ENCODE data around the gene FRMD1.

FRMD1 gene

GRCh38 chr6:168029459-168030217 is 49.4 kb downstream of the FRMD1 start:
- ATAC-seq, result no peak
- peaks cover 44% of the 10 kb centered on the region for H3K27me3 Mint-ChIP-seq
- DNase-seq, result no peak

GRCh38 chr6:168028181-168028580 is 50.8 kb downstream of the FRMD1 start:
- DNase-seq, result no peak
- Mint-ChIP-seq H3K27me3 (peaks cover 33% of the 10 kb centered on the region), H3K4me1 (no peaks in the 10 kb centered on the region), H3K9me3 (no peaks in the 10 kb centered on the region), H3K27ac (no peak overlapping the region), H3K4me3 (no peak overlapping the region)
- ATAC-seq, result no peak

More at GRCh38 chr6:168029459-168030217, 49.4 kb downstream of the FRMD1 start:
- Mint-ChIP-seq H3K9me3 (no peaks in the 10 kb centered on the region), H3K4me3 (no peak overlapping the region), H3K27ac (no peak overlapping the region), H3K4me1 (peaks cover under 1% of the 10 kb centered on the region)

- Mint-ChIP-seq H3K27ac (no peak overlapping the region), H3K4me3 (no peak overlapping the region), H3K4me1 (no peaks in the 10 kb centered on the region), H3K9me3 (no peaks in the 10 kb centered on the region), H3K27me3 (peaks cover 32% of the 10 kb centered on the region)
- DNase-seq (no peak), ATAC-seq (no peak)
These were observed 51.5 kb downstream of the FRMD1 start for GRCh38 chr6:168027521-168027920.

- DNase-seq, result no peak
- H3K9me3 Mint-ChIP-seq, result no peaks in the 10 kb centered on the region
- no peak overlapping the region for H3K4me3 Mint-ChIP-seq
- H3K27ac Mint-ChIP-seq, result no peak overlapping the region
- H3K4me1 Mint-ChIP-seq, result no peaks in the 10 kb centered on the region
- ATAC-seq, result no peak
- peaks cover 29% of the 10 kb centered on the region for H3K27me3 Mint-ChIP-seq
These were observed 52.1 kb downstream of the FRMD1 start for GRCh38 chr6:168026925-168027324.

- H3K4me1 Mint-ChIP-seq, result no peaks in the 10 kb centered on the region
- no peak overlapping the region for H3K4me3 Mint-ChIP-seq
- peaks cover 23% of the 10 kb centered on the region for H3K27me3 Mint-ChIP-seq
- DNase-seq (no peak), ATAC-seq (no peak)
- H3K9me3 Mint-ChIP-seq, result no peaks in the 10 kb centered on the region
- no peak overlapping the region for H3K27ac Mint-ChIP-seq
These were observed 52.9 kb downstream of the FRMD1 start for GRCh38 chr6:168025831-168026710.

- no peak for DNase-seq
These were observed 54.0 kb downstream of the FRMD1 start for GRCh38 chr6:168024951-168025510.

GRCh38 chr6:168022488-168023321 is 56.3 kb downstream of the FRMD1 start:
- H3K4me1 Mint-ChIP-seq, result no peaks in the 10 kb centered on the region
- no peak overlapping the region for H3K27ac Mint-ChIP-seq

More at GRCh38 chr6:168024951-168025510, 54.0 kb downstream of the FRMD1 start:
- no peaks in the 10 kb centered on the region for H3K4me1 Mint-ChIP-seq
- no peaks in the 10 kb centered on the region for H3K9me3 Mint-ChIP-seq
- no peak for ATAC-seq
- H3K27me3 Mint-ChIP-seq, result peaks cover 23% of the 10 kb centered on the region
- H3K27ac Mint-ChIP-seq, result no peak overlapping the region
- H3K4me3 Mint-ChIP-seq, result no peak overlapping the region

GRCh38 chr6:168021581-168021980 is 57.4 kb downstream of the FRMD1 start:
- Mint-ChIP-seq H3K27me3 (peaks cover 20% of the 10 kb centered on the region), H3K4me3 (no peak overlapping the region), H3K4me1 (no peaks in the 10 kb centered on the region), H3K27ac (no peak overlapping the region), H3K9me3 (peaks cover 5 to 10% of the 10 kb centered on the region in 2 donors)
- no peak for DNase-seq
- ATAC-seq, result no peak

More at GRCh38 chr6:168022488-168023321, 56.3 kb downstream of the FRMD1 start:
- peaks cover 5 to 10% of the 10 kb centered on the region in 2 donors for H3K9me3 Mint-ChIP-seq
- H3K4me3 Mint-ChIP-seq, result no peak overlapping the region
- no peak for ATAC-seq
- no peak for DNase-seq
- H3K27me3 Mint-ChIP-seq, result peaks cover 18% of the 10 kb centered on the region

- H3K27me3 Mint-ChIP-seq, result peaks cover 19% of the 10 kb centered on the region
- H3K4me1 Mint-ChIP-seq, result no peaks in the 10 kb centered on the region
These were observed 58.8 kb downstream of the FRMD1 start for GRCh38 chr6:168020242-168020641.

GRCh38 chr6:168018664-168019063 is 60.3 kb downstream of the FRMD1 start:
- no peak overlapping the region for H3K4me3 Mint-ChIP-seq
- DNase-seq (no peak), ATAC-seq (no peak)
- no peak overlapping the region for H3K27ac Mint-ChIP-seq
- H3K27me3 Mint-ChIP-seq, result peaks cover 9% of the 10 kb centered on the region
- H3K4me1 Mint-ChIP-seq, result no peaks in the 10 kb centered on the region
- peaks cover 5 to 10% of the 10 kb centered on the region in 2 donors for H3K9me3 Mint-ChIP-seq

More at GRCh38 chr6:168020242-168020641, 58.8 kb downstream of the FRMD1 start:
- ATAC-seq (no peak), DNase-seq (no peak)
- Mint-ChIP-seq H3K27ac (no peak overlapping the region), H3K4me3 (no peak overlapping the region), H3K9me3 (peaks cover 5 to 10% of the 10 kb centered on the region in 2 donors)

- peaks cover 9% of the 10 kb centered on the region for H3K27me3 Mint-ChIP-seq
- H3K9me3 Mint-ChIP-seq, result peaks cover 5 to 11% of the 10 kb centered on the region in 2 donors
- no peak overlapping the region for H3K27ac Mint-ChIP-seq
- H3K4me1 Mint-ChIP-seq, result no peaks in the 10 kb centered on the region
- no peak overlapping the region for H3K4me3 Mint-ChIP-seq
- no peak for DNase-seq
- ATAC-seq, result no peak
These were observed 61.4 kb downstream of the FRMD1 start for GRCh38 chr6:168017629-168018028.

GRCh38 chr6:168016721-168017525 is 62.1 kb downstream of the FRMD1 start:
- no peak for DNase-seq
- no peak for ATAC-seq
- peaks cover 8 to 18% of the 10 kb centered on the region in 2 donors for H3K9me3 Mint-ChIP-seq
- no peak overlapping the region for H3K4me3 Mint-ChIP-seq
- no peak overlapping the region for H3K27ac Mint-ChIP-seq
- peaks cover 9% of the 10 kb centered on the region for H3K27me3 Mint-ChIP-seq
- no peaks in the 10 kb centered on the region for H3K4me1 Mint-ChIP-seq

GRCh38 chr6:168016176-168016620 is 62.8 kb downstream of the FRMD1 start:
- peaks cover 14 to 25% of the 10 kb centered on the region in 2 donors for H3K9me3 Mint-ChIP-seq
- ATAC-seq (no peak), DNase-seq (no peak)
- no peaks in the 10 kb centered on the region for H3K4me1 Mint-ChIP-seq
- H3K27me3 Mint-ChIP-seq, result peaks cover 9% of the 10 kb centered on the region
- no peak overlapping the region for H3K4me3 Mint-ChIP-seq
- H3K27ac Mint-ChIP-seq, result no peak overlapping the region

- ATAC-seq, result no peak
- Mint-ChIP-seq H3K4me1 (no peaks in the 10 kb centered on the region), H3K27me3 (peaks cover 9% of the 10 kb centered on the region), H3K27ac (no peak overlapping the region), H3K4me3 (no peak overlapping the region), H3K9me3 (peaks cover 19 to 31% of the 10 kb centered on the region in 2 donors)
- no peak for DNase-seq
These were observed 63.4 kb downstream of the FRMD1 start for GRCh38 chr6:168015482-168016175.

All from stimulated activated naive CD8-positive, alpha-beta T cell treated with anti-CD3 and anti-CD28 coated beads, Interleukin-15, amount 100 ng/mL, for 72 hours (primary cell).